Parathyroid adenoma (tissue), 2 donors: Measurements from ENCODE around the gene ZSWIM1.

Source experiments
- H2AFZ ChIP-seq: fragments of 300-600 bp; sonication (generic); one replicate; pipeline ENCODE4 v1.7.0; 2017; ENCODE audit warnings: antibody characterized with exemption, mild to moderate bottlenecking
- H3K27ac ChIP-seq: fragments of 300-600 bp; sonication (generic); one replicate; pipeline ENCODE4 v1.7.0; 2017
- H3K27me3 ChIP-seq: fragments of 300-600 bp; sonication (generic); one replicate; pipeline ENCODE4 v1.7.0; 2017; ENCODE audit warnings: low read length; ENCODE audit not compliant: control insufficient read depth, insufficient read depth
- H3K36me3 ChIP-seq: fragments of 300-600 bp; sonication (generic); one replicate; pipeline ENCODE4 v1.7.0; 2017; ENCODE audit warnings: low read length; ENCODE audit not compliant: control insufficient read depth, insufficient read depth
- H3K4me1 ChIP-seq: fragments of 300-600 bp; sonication (generic); one replicate; pipeline ENCODE4 v1.7.0; 2017; ENCODE audit warnings: control low read depth
- H3K4me2 ChIP-seq: fragments of 300-600 bp; sonication (generic); one replicate; pipeline ENCODE4 v1.7.0; 2017; ENCODE audit warnings: low read length
- H3K4me3 ChIP-seq: fragments of 300-600 bp; sonication (generic); one replicate; pipeline ENCODE4 v1.7.0; 2017; ENCODE audit warnings: low read depth, low read length
- H3K79me2 ChIP-seq: fragments of 300-600 bp; sonication (generic); one replicate; pipeline ENCODE4 v1.7.0; 2017; ENCODE audit warnings: control low read depth
- H3K9ac ChIP-seq: fragments of 300-600 bp; sonication (generic); one replicate; pipeline ENCODE4 v1.7.0; 2017; ENCODE audit warnings: mild to moderate bottlenecking
- H3K9me3 ChIP-seq: fragments of 300-600 bp; sonication (generic); one replicate; pipeline ENCODE4 v1.7.0; 2017; ENCODE audit warnings: low read length; ENCODE audit not compliant: control insufficient read depth
- CTCF ChIP-seq: fragments of 300-600 bp; sonication (generic); IDR thresholded peaks from one replicate; pipeline ENCODE4 v1.7.0; 2017; ENCODE audit warnings: antibody characterized with exemption, mild to moderate bottlenecking
- donor health status: primary hyperparathyroidism.

Gene ZSWIM1

GRCh38 chr20:45890985-45891983 lies 10.3 kb downstream of the ZSWIM1 start, which contains the start of the genes CTSA and NEURL2:
Gene CTSA, plus strand, starts transcription at chr20:45891335. Its CDS starts 234 bp downstream, at chr20:45891569.
Gene NEURL2, minus strand, starts transcription at chr20:45891208. Its CDS starts 217 bp downstream, at chr20:45890991.
- Histone ChIP-seq H3K4me3 (peak within 1 kb of the TSS; percentile 92), H3K9me3 (no peaks in the 10 kb centered on the region), H3K79me2 (no peaks in the 10 kb centered on the region), H3K4me2 (peak within 1 kb of the TSS; percentile 97), H3K9ac (peak within 1 kb of the TSS; percentile 25), H3K4me1 (peaks cover 3% of the 10 kb centered on the region), H3K27ac (peak within 1 kb of the TSS; percentile 47), H3K36me3 (no peaks in the 10 kb centered on the region), H3K27me3 (no peaks in the 10 kb centered on the region), H2AFZ (peak within 1 kb of the TSS; percentile 84)
- no peak for TF ChIP-seq CTCF

- no peaks in the 10 kb centered on the region for H3K36me3 ChIP-seq
- H3K79me2 ChIP-seq = no peaks in the 10 kb centered on the region
- no peak overlapping the region for H3K27ac ChIP-seq
- H3K4me3 ChIP-seq = peak overlapping the region; percentile 92
- H3K4me1 ChIP-seq = peaks cover 3% of the 10 kb centered on the region
- H3K27me3 ChIP-seq = no peaks in the 10 kb centered on the region
- TF ChIP-seq CTCF = peak; percentile 19
- peak overlapping the region; percentile 97 for H3K4me2 ChIP-seq
- H3K9ac ChIP-seq = peak overlapping the region; percentile 25
- no peaks in the 10 kb centered on the region for H3K9me3 ChIP-seq
- H2AFZ ChIP-seq = peak overlapping the region; percentile 84
Measured at GRCh38 chr20:45892049-45892825, 11.2 kb downstream of the ZSWIM1 start.

GRCh38 chr20:45892828-45893500 lies 11.9 kb downstream of the ZSWIM1 start:
- TF ChIP-seq CTCF = no peak
- Histone ChIP-seq H2AFZ (no peak overlapping the region), H3K4me3 (no peak overlapping the region), H3K9me3 (no peaks in the 10 kb centered on the region), H3K4me2 (no peak overlapping the region), H3K4me1 (peaks cover 3% of the 10 kb centered on the region), H3K79me2 (no peaks in the 10 kb centered on the region), H3K27ac (no peak overlapping the region), H3K27me3 (no peaks in the 10 kb centered on the region), H3K9ac (no peak overlapping the region), H3K36me3 (no peaks in the 10 kb centered on the region)

GRCh38 chr20:45893831-45894230 lies 12.8 kb downstream of the ZSWIM1 start:
- Histone ChIP-seq H3K36me3 (no peaks in the 10 kb centered on the region), H3K27me3 (no peaks in the 10 kb centered on the region), H3K4me3 (no peak overlapping the region)

More at GRCh38 chr20:45893831-45894230, 12.8 kb downstream of the ZSWIM1 start:
- Histone ChIP-seq H3K27ac (no peak overlapping the region), H2AFZ (no peak overlapping the region), H3K4me1 (peaks cover 3% of the 10 kb centered on the region), H3K79me2 (no peaks in the 10 kb centered on the region), H3K9ac (no peak overlapping the region), H3K4me2 (no peak overlapping the region), H3K9me3 (no peaks in the 10 kb centered on the region)
- TF ChIP-seq CTCF = no peak
